ENCODE measurements around the gene CLIC1. TPM values are rescaled to one million over a fixed set of nuclear protein-coding genes. Genes with fewer than 3 reads are reported as not detected.

Gene CLIC1
- total and polyA plus RNA-seq, 2 experiments from 2014 or later: 269 to 296 TPM

- no peaks in the 10 kb centered on the region; the same call in 1 of the 2 replicates for H3F3A ChIP-seq (replicated peaks; ENCODE audit: low read depth)
- no peak overlapping the region for H3K27ac Mint-ChIP-seq
- no peaks in the 10 kb centered on the region for H3K79me2 ChIP-seq (replicated peaks; ENCODE audit: insufficient read depth)
- H4K20me1 ChIP-seq (replicated peaks; ENCODE audit: insufficient read depth): no peaks in the 10 kb centered on the region
- no peaks in the 10 kb centered on the region for H3K27me3 ChIP-seq (ENCODE audit: insufficient read depth)
- peaks cover 9% of the 10 kb centered on the region for H3K4me1 Mint-ChIP-seq
- no peaks in the 10 kb centered on the region for H3K36me3 ChIP-seq (ENCODE audit: insufficient read depth)
- H3K4me1 ChIP-seq (ENCODE audit: insufficient read depth): no peaks in the 10 kb centered on the region
- H3K27ac ChIP-seq (ENCODE audit: low read depth): no peak overlapping the region
- peaks cover 14% of the 10 kb centered on the region for H3K27me3 Mint-ChIP-seq (ENCODE audit: insufficient read depth, low read depth, poor library complexity)
- H3K36me3 Mint-ChIP-seq (ENCODE audit: low read depth): no peaks in the 10 kb centered on the region
- no peaks in the 10 kb centered on the region for H3K9me2 ChIP-seq (ENCODE audit: insufficient read depth)
- DNase-seq (ENCODE audit: low spot score) (no peak), ATAC-seq (no peak)
- H3K9me3 Mint-ChIP-seq: no peaks in the 10 kb centered on the region
- TF ChIP-seq ZNF114 (CRISPR knock-in tag; IDR thresholded peaks at IDR 0.05) (no peak), EZH2 (IDR thresholded peaks at IDR 0.05; ENCODE audit: low read depth, unreplicated experiment) (no peak), ETS1 (IDR thresholded peaks at IDR 0.05) (no peak), JUNB (IDR thresholded peaks at IDR 0.05; ENCODE audit: unreplicated experiment) (no peak), EZH2phosphoT487 (IDR thresholded peaks at IDR 0.05; ENCODE audit: unreplicated experiment) (no peak), POLR2AphosphoS5 (IDR thresholded peaks at IDR 0.05; ENCODE audit: low read depth) (no peak)
- TF ChIP-seq, protein P1, sequence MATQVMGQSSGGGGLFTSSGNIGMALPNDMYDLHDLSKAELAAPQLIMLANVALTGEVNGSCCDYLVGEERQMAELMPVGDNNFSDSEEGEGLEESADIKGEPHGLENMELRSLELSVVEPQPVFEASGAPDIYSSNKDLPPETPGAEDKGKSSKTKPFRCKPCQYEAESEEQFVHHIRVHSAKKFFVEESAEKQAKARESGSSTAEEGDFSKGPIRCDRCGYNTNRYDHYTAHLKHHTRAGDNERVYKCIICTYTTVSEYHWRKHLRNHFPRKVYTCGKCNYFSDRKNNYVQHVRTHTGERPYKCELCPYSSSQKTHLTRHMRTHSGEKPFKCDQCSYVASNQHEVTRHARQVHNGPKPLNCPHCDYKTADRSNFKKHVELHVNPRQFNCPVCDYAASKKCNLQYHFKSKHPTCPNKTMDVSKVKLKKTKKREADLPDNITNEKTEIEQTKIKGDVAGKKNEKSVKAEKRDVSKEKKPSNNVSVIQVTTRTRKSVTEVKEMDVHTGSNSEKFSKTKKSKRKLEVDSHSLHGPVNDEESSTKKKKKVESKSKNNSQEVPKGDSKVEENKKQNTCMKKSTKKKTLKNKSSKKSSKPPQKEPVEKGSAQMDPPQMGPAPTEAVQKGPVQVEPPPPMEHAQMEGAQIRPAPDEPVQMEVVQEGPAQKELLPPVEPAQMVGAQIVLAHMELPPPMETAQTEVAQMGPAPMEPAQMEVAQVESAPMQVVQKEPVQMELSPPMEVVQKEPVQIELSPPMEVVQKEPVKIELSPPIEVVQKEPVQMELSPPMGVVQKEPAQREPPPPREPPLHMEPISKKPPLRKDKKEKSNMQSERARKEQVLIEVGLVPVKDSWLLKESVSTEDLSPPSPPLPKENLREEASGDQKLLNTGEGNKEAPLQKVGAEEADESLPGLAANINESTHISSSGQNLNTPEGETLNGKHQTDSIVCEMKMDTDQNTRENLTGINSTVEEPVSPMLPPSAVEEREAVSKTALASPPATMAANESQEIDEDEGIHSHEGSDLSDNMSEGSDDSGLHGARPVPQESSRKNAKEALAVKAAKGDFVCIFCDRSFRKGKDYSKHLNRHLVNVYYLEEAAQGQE (IDR thresholded peaks at IDR 0.05; ENCODE audit: unreplicated experiment): no peak
- no peak overlapping the region for H3K4me3 Mint-ChIP-seq
- H2AFZ ChIP-seq: no peak overlapping the region
- no peak overlapping the region for H3K4me2 ChIP-seq
- no peak overlapping the region for H3K4me3 ChIP-seq
Observed at GRCh38 chr6:31707701-31708100, 28.6 kb downstream of the CLIC1 start.

DNA sequence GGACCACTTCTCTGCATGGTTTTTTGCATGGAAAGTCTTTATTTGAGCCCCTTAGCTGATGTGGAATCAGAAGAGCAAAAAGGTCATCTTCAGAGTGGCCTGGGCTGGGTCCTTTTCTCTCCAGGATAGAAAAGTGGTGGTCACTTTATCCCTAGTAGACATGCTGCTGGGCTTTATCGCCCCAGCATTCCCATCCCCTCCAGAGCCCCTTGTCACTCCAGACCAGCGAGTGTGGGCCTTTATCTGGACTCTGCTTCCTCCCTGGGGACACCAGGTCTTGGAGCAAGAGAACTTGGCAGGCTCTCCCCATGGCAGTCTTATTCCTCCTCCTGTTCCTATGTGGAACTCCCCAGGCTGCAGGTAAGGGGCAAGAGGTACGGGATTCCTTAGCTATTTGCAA, 29.7 kb downstream of the CLIC1 start, which contains the start of gene LY6G6F:
Gene LY6G6F, plus strand, starts transcription at position 268 of the 400 bp plus-strand sequence. Its CDS starts 41 bp downstream, at position 309.
- no peak within 1 kb of the TSS for H2AFZ ChIP-seq
- H3K4me2 ChIP-seq: no peak within 1 kb of the TSS
- no peaks in the 10 kb centered on the region for H3K9me2 ChIP-seq (ENCODE audit: insufficient read depth)
- H3K79me2 ChIP-seq (replicated peaks; ENCODE audit: insufficient read depth): peaks cover 7% of the 10 kb centered on the region; the same call in 1 of the 2 replicates
- Mint-ChIP-seq H3K9me3 (no peaks in the 10 kb centered on the region), H3K27me3 (ENCODE audit: insufficient read depth, low read depth, poor library complexity) (peaks cover 14% of the 10 kb centered on the region), H3K36me3 (ENCODE audit: low read depth) (no peaks in the 10 kb centered on the region; the same call in 2 of the 3 replicates), H3K27ac (no peak within 1 kb of the TSS), H3K4me3 (no peak within 1 kb of the TSS), H3K4me1 (peaks cover 11% of the 10 kb centered on the region)
- H3K4me3 ChIP-seq: no peak within 1 kb of the TSS
- no peak within 1 kb of the TSS for H3K27ac ChIP-seq (ENCODE audit: low read depth)
- peaks cover 5% of the 10 kb centered on the region; the same call in 1 of the 2 replicates for H3K4me1 ChIP-seq (ENCODE audit: insufficient read depth)
- DNase-seq (ENCODE audit: low spot score): no peak
- ATAC-seq: no peak
- peaks cover 3% of the 10 kb centered on the region; the same call in 1 of the 2 replicates for H3F3A ChIP-seq (replicated peaks; ENCODE audit: low read depth)
- no peaks in the 10 kb centered on the region for H4K20me1 ChIP-seq (replicated peaks; ENCODE audit: insufficient read depth)
- no peaks in the 10 kb centered on the region for H3K27me3 ChIP-seq (ENCODE audit: insufficient read depth)
- no peaks in the 10 kb centered on the region for H3K36me3 ChIP-seq (ENCODE audit: insufficient read depth)
- TF ChIP-seq NANOG (IDR thresholded peaks at IDR 0.05; ENCODE audit: borderline replicate concordance): no peak
- TF ChIP-seq, protein P1 (IDR thresholded peaks at IDR 0.05; ENCODE audit: unreplicated experiment): no peak
- TF ChIP-seq STAT1 (IDR thresholded peaks at IDR 0.05; ENCODE audit: unreplicated experiment): no peak
- TF ChIP-seq ZNF114 (CRISPR knock-in tag; IDR thresholded peaks at IDR 0.05): no peak
